T-helper 2 cell treated with Interferon-gamma antibody and Interleukin-4, amounts not matched to agents 5 μg/mL and 100 μg/mL, for 36 hours (primary cell): ENCODE results near the gene THSD4.

ENCODE experiments used
- DNase-seq: peaks from one replicate; pipeline ENCODE4 v3.0.0; 2021; ENCODE audit warnings: low spot score
- H3K27ac Mint-ChIP-seq: one replicate; pipeline ENCODE4 v1.8.0; 2021; ENCODE audit warnings: mild to moderate bottlenecking, mixed read lengths
- H3K27me3 Mint-ChIP-seq: one replicate; pipeline ENCODE4 v1.8.0; 2021; ENCODE audit warnings: low read depth, mixed read lengths
- H3K36me3 Mint-ChIP-seq: one replicate; pipeline ENCODE4 v1.8.0; 2021; ENCODE audit warnings: low read depth, mixed read lengths
- H3K4me1 Mint-ChIP-seq: one replicate; pipeline ENCODE4 v1.8.0; 2021; ENCODE audit warnings: low read depth, mixed read lengths
- H3K4me3 Mint-ChIP-seq: one replicate; pipeline ENCODE4 v1.8.0; 2022; ENCODE audit warnings: mild to moderate bottlenecking, moderate library complexity, mixed read lengths
- H3K9me3 Mint-ChIP-seq: one replicate; pipeline ENCODE4 v1.8.0; 2021; ENCODE audit warnings: mixed read lengths

Gene THSD4

DNA sequence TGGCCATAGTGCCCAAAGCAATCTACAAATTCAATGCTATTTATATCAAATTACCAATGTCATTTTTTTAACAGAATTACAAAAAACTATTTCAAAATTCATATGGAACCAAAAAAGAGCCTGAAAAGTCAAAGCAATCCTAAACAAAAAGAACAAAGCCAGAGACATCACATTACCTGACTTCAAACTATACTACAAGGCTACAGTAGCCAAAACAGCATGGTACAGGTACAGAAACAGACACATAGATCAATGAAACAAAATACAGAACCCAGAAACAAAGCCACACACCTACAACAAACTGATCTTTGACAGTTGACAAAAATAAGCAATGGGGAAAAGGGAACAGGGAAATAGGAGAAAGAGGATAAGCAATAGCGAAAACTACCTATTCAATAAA lies 26.6 kb upstream of the THSD4 start:
- Mint-ChIP-seq H3K36me3 (no peaks in the 10 kb centered on the region), H3K4me1 (no peaks in the 10 kb centered on the region), H3K27ac (no peak overlapping the region), H3K4me3 (no peak overlapping the region), H3K27me3 (no peaks in the 10 kb centered on the region), H3K9me3 (no peaks in the 10 kb centered on the region)
- DNase-seq = no peak

- no peak overlapping the region for H3K27ac Mint-ChIP-seq
- H3K36me3 Mint-ChIP-seq = no peaks in the 10 kb centered on the region
- DNase-seq = no peak
- H3K4me1 Mint-ChIP-seq = no peaks in the 10 kb centered on the region
- no peaks in the 10 kb centered on the region for H3K27me3 Mint-ChIP-seq
- no peak overlapping the region for H3K4me3 Mint-ChIP-seq
- H3K9me3 Mint-ChIP-seq = no peaks in the 10 kb centered on the region
These were observed 25.5 kb upstream of the THSD4 start for GRCh38 chr15:71089801-71090200.

- H3K4me1 Mint-ChIP-seq = no peaks in the 10 kb centered on the region
- no peaks in the 10 kb centered on the region for H3K36me3 Mint-ChIP-seq
- H3K27ac Mint-ChIP-seq = no peak overlapping the region
- H3K27me3 Mint-ChIP-seq = no peaks in the 10 kb centered on the region
- no peak overlapping the region for H3K4me3 Mint-ChIP-seq
- no peaks in the 10 kb centered on the region for H3K9me3 Mint-ChIP-seq
- no peak for DNase-seq
These were observed 23.7 kb upstream of the THSD4 start for GRCh38 chr15:71091601-71092000.

DNA sequence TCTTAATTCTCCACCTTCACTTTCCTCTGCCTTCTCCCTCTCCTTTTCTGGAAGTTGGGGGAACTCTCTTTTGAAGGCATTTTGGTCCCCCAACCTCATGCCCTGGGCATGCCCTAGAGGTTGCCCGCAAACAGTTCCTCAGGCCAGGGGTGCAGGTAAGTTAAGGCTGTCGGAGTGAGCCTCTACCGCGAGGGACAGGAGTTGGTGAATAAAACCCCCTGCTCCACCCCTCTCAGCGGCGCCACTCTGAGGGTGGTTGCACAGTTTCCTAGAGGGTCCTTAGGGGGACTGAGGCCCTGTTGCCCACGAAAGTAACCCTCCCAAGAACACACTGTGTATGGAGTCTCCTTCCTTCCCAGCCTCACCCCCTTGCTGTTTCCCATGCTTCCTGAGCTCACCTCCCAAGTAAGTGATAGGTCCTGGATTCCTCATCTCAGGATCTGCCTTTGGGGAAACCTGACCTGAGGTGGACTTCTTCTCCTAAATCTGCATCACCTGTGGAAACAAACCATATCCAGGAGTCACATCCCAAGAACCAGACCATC lies 23.1 kb upstream of the THSD4 start:
- no peak for DNase-seq
- no peaks in the 10 kb centered on the region for H3K4me1 Mint-ChIP-seq
- H3K4me3 Mint-ChIP-seq = no peak overlapping the region
- H3K27me3 Mint-ChIP-seq = no peaks in the 10 kb centered on the region
- no peaks in the 10 kb centered on the region for H3K36me3 Mint-ChIP-seq
- no peaks in the 10 kb centered on the region for H3K9me3 Mint-ChIP-seq
- H3K27ac Mint-ChIP-seq = no peak overlapping the region

DNA sequence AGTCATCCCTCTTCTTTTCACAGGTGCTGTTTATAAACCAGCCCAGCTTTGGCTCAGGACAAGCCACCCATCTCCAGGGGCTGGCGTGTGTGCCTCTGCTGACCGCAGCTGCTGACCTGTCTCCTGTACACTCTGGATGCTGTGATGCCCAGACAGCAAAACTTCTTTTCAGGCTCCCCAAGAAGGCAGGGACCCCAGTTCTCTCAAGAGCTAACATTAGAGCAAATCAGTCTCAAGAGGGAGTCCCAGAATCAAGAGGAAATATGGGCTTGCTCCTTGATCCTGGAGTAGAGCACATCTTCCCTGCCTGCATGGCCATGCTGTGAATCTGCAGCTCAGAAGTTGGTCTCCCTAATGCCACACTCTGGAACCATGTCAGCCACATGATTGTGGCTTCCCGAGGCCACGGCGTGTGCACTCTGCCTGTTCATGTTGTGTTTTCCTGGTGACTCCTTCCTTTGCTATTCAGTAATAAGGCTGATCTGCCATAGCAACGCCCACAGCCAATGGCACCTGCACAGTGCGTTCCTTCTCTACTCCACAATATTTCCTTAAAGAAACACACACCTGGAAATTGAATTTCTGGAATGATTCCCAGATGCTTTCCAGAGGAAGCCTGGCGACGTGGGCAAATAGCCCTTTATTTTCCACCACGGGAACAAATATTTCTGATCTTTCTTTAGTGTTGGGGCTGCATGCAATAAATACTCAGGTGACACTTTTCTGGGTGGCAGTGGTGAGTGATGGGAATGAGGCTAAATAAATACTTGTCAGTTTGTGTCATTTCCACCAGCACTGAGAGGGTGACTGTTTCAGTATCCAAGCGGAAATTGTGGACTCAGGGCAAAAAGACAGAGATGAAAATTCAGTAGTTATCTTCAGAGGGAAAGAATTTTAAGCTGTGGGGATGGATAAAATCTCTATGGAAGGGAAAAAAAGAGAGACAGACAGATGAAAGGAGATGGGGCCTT lies 21.9 kb upstream of the THSD4 start:
- no peaks in the 10 kb centered on the region for H3K36me3 Mint-ChIP-seq
- H3K27ac Mint-ChIP-seq = no peak overlapping the region
- H3K27me3 Mint-ChIP-seq = no peaks in the 10 kb centered on the region
- no peaks in the 10 kb centered on the region for H3K4me1 Mint-ChIP-seq
- no peak overlapping the region for H3K4me3 Mint-ChIP-seq
- DNase-seq = no peak
- H3K9me3 Mint-ChIP-seq = no peaks in the 10 kb centered on the region

GRCh38 chr15:71094137-71094536 lies 21.1 kb upstream of the THSD4 start:
- Mint-ChIP-seq H3K4me3 (no peak overlapping the region), H3K27ac (no peak overlapping the region), H3K4me1 (no peaks in the 10 kb centered on the region), H3K27me3 (no peaks in the 10 kb centered on the region), H3K36me3 (no peaks in the 10 kb centered on the region), H3K9me3 (no peaks in the 10 kb centered on the region)
- DNase-seq = no peak

GRCh38 chr15:71096676-71097075 lies 18.6 kb upstream of the THSD4 start:
- Mint-ChIP-seq H3K27ac (no peak overlapping the region), H3K36me3 (no peaks in the 10 kb centered on the region), H3K4me1 (no peaks in the 10 kb centered on the region), H3K9me3 (no peaks in the 10 kb centered on the region), H3K27me3 (no peaks in the 10 kb centered on the region), H3K4me3 (no peak overlapping the region)
- DNase-seq = no peak

DNA sequence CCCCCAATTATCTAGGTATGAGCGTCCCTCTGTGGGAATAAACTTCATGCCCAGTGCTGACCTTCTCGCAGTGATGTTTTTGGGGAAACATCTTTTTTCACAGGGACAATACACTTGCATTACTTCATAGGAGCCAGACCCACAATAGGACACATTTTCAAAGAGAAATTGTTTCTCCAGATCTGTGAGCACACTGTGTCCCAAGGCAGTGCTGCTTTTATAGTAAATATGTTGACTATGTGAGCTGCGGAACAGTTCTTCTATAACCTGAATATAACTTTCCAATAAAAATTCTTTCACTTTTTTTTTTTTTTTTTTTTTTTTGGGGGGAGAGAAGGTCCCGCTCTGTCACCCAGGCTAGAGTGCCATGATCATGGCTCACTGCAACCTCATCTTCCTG lies 17.4 kb upstream of the THSD4 start:
- H3K36me3 Mint-ChIP-seq = no peaks in the 10 kb centered on the region
- no peaks in the 10 kb centered on the region for H3K4me1 Mint-ChIP-seq
- no peak for DNase-seq
- no peak overlapping the region for H3K4me3 Mint-ChIP-seq
- H3K9me3 Mint-ChIP-seq = no peaks in the 10 kb centered on the region
- H3K27ac Mint-ChIP-seq = no peak overlapping the region
- no peaks in the 10 kb centered on the region for H3K27me3 Mint-ChIP-seq

- Mint-ChIP-seq H3K4me1 (no peaks in the 10 kb centered on the region), H3K36me3 (no peaks in the 10 kb centered on the region), H3K27ac (no peak overlapping the region), H3K4me3 (no peak overlapping the region), H3K27me3 (no peaks in the 10 kb centered on the region), H3K9me3 (no peaks in the 10 kb centered on the region)
- no peak for DNase-seq
These were observed 16.4 kb upstream of the THSD4 start for GRCh38 chr15:71098920-71099319.

DNA sequence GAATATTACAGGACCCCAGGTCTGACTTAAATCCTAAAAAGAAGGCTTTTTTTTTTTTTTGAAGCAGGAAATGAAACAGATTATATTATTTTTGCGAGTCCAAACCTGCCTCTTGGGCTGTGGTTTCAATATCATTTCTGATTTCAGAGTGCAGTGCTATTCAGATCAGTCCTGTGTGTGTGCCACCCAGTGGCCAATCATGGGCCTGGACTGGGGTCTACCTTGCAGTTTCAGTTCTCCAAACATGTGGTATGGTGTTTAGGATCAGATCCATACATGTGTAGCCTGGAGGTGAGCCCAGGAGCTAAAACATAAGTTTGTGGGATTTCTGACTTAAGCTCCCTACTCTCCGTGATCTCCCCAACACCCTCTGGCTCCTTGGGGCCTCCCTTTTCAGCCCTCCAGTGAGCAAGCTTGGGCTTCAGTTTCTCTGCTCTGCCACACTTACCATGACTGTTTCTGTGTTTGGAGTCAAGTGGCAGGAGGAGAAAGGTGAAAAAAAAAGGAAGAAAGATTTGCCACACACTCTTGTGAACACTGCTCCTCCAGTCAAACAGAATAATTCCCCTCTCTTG lies 12.1 kb upstream of the THSD4 start:
- Mint-ChIP-seq H3K9me3 (no peaks in the 10 kb centered on the region), H3K27ac (no peak overlapping the region), H3K4me1 (peaks cover 2% of the 10 kb centered on the region), H3K36me3 (no peaks in the 10 kb centered on the region), H3K27me3 (no peaks in the 10 kb centered on the region), H3K4me3 (no peak overlapping the region)
- DNase-seq = no peak

DNA sequence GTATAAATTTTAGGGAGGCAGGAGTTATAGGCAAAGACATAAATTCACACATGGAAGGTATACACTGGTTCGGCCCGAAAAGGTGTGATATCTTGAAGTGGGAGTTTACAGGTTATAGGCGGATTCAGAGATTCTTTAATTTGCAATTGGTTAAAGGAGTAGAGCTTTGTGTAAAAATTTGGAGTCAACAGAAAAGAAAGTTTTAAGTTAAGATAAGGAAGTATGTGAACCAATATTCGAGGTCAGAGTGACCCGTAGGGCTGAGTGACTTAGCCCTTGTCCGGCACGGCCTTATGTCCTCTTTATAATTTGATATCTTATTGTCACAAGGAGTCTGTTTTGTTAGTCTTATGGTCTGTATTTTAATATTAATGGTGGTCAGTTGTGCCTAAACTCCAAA lies 10.6 kb upstream of the THSD4 start:
- H3K4me1 Mint-ChIP-seq = peaks cover 2% of the 10 kb centered on the region
- no peak overlapping the region for H3K27ac Mint-ChIP-seq
- H3K4me3 Mint-ChIP-seq = no peak overlapping the region
- no peaks in the 10 kb centered on the region for H3K9me3 Mint-ChIP-seq
- H3K27me3 Mint-ChIP-seq = no peaks in the 10 kb centered on the region
- no peaks in the 10 kb centered on the region for H3K36me3 Mint-ChIP-seq
- DNase-seq = no peak

- Mint-ChIP-seq H3K4me1 (peaks cover 2% of the 10 kb centered on the region), H3K36me3 (no peaks in the 10 kb centered on the region), H3K27ac (no peak overlapping the region), H3K27me3 (no peaks in the 10 kb centered on the region), H3K9me3 (no peaks in the 10 kb centered on the region), H3K4me3 (no peak overlapping the region)
- no peak for DNase-seq
These were observed 9.8 kb upstream of the THSD4 start for GRCh38 chr15:71105444-71105843.

DNA sequence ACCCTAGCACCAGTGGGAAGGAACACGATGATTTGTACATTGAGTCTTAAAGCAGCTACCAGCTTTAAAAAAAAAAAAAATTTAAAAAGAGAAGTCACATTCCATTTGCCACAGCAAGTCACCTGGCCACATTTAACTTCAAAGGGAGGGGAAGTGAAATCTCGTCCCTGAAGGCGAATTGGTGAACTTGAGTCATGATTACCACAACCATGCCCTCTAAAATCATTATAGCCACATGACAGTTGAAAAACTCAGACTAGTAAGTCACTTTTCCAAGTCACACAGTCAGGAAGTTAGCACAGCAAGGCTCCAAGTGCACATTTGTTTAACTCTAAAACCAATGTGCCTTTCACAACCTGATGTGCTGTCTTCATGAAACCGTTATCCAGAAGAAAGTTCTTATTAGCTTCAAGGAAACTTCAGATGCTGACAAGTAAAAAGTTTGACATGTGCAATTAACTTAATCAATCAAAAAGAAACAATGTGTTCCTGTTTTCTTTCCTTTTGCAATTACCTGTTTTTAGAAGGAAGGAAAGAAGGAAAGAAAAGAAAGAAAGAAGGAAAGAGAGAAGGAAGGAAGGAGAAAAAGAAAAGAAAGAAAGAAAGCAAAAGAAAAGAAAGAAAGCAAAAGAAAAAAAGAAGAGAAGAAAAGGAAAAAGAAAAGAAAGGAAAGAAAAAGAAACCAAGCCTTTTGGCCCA lies 8.3 kb upstream of the THSD4 start:
- Mint-ChIP-seq H3K4me3 (no peak overlapping the region), H3K27me3 (no peaks in the 10 kb centered on the region)
- DNase-seq = no peak

GRCh38 chr15:71107501-71107815 lies 7.8 kb upstream of the THSD4 start:
- Mint-ChIP-seq H3K4me3 (no peak overlapping the region), H3K27ac (no peak overlapping the region), H3K9me3 (no peaks in the 10 kb centered on the region), H3K4me1 (peaks cover 2% of the 10 kb centered on the region), H3K36me3 (no peaks in the 10 kb centered on the region), H3K27me3 (no peaks in the 10 kb centered on the region)
- DNase-seq = no peak

More for the DNA sequence above, 8.3 kb upstream of the THSD4 start:
- Mint-ChIP-seq H3K27ac (no peak overlapping the region), H3K36me3 (no peaks in the 10 kb centered on the region), H3K4me1 (peaks cover 2% of the 10 kb centered on the region), H3K9me3 (no peaks in the 10 kb centered on the region)
